Right lobe of liver (tissue), 4 donors: ENCODE data around the gene PEX3.

Experiments used
- POLR2A ChIP-seq: fragments of 450-650 bp; IDR thresholded peaks from one replicate; pipeline ENCODE4 v1.6.1; 2017; ENCODE audit warnings: antibody characterized with exemption, mild to moderate bottlenecking
- TF ChIP-seq, protein P1 (sequence below), 4 donors: fragments of 200-600 bp in 3 of 4; fragments of 450-650 bp in 1 of 4; IDR thresholded peaks; one replicate each; pipeline versions ENCODE4 v1.5.1 to v1.8.0; 2016 to 2022; ENCODE audit warnings: antibody characterized with exemption in 4 of 4, mild to moderate bottlenecking in 2 of 4
- donor health status: DM: no; HTN: no; CAD: no.
- donor health status: DM: no; HTN: no; CAD: no.
- donor health status: DM: no; HTN: yes; CAD: no.

DNA sequence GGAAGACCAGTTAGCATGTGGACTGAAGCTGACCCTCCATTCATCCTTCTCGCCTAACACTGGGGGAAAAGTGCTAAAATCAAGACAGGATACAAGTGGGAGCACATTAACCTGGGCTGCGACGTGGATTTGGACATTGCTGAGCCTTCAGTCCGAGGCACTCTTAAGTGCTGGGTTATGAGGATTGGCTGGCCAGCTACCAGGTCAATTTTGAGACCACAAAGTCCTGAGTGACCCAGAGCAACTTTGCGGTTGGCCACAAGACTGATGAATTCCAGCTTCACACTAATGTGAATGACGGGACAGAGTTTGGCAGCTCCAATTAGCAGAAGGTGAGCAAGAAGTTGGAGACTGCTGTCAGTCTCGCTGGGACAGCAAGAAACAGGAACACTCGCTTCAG lies 40.2 kb downstream of the PEX3 start:
- TF ChIP-seq, protein P1, sequence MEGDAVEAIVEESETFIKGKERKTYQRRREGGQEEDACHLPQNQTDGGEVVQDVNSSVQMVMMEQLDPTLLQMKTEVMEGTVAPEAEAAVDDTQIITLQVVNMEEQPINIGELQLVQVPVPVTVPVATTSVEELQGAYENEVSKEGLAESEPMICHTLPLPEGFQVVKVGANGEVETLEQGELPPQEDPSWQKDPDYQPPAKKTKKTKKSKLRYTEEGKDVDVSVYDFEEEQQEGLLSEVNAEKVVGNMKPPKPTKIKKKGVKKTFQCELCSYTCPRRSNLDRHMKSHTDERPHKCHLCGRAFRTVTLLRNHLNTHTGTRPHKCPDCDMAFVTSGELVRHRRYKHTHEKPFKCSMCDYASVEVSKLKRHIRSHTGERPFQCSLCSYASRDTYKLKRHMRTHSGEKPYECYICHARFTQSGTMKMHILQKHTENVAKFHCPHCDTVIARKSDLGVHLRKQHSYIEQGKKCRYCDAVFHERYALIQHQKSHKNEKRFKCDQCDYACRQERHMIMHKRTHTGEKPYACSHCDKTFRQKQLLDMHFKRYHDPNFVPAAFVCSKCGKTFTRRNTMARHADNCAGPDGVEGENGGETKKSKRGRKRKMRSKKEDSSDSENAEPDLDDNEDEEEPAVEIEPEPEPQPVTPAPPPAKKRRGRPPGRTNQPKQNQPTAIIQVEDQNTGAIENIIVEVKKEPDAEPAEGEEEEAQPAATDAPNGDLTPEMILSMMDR (IDR thresholded peaks at IDR 0.05): no peak
- no peak for TF ChIP-seq POLR2A
